ENCODE data around the gene WNT8A.

Gene WNT8A

DNA sequence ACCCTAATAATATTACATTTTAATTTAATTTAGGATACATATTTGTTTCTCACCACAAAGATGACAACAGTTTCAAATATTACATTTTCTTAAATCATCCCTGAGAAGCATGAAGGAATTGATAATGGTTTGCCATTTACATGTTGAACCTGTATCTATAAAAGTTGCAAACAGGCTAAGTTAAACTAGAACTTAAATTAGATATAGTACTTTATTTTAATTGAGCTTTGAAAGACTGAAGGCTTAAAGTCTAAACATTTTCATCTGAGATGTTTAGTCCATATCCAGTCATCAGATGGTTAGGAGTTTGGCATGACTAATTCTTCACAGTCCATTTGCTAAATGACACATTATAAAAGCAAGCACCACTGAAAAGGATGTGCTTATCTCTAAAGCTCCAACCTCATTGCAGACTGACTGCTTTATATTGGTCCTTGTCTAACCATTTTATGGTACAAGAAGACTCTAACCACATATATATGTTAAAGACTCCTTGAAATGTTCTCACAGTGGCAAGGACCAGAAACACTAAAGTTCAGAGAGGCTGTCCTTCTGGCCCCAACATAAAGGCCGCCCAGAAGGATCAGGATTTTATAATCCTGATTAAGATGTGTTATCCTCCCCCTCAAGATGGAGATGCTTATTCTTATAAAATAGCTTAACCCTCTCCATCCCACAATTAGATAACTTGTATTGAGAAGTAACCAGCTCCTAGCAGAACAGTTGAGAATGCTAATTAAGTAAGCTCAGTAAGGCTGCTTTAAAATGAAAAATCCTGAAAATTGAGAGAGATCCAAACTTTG, 25.8 kb downstream of the WNT8A start:
- ChIA-PET CTCF (interaction anchor here (0.6 to 3.4 kb wide), 6 partner anchors 24 to 74 kb away, joined by 3 to 19 read pairs (median 7); no protein-coding TSS in a partner anchor), POLR2A (interaction anchor here (0.5 kb wide), 1 partner anchor 39 kb away, joined by 3 read pairs; no protein-coding TSS in a partner anchor)
- H3K4me3 ChIP-seq (ENCODE audit: low read depth, low read length) = no peak overlapping the region
- DNase-seq (ENCODE audit: low read depth, low spot score) = no peak
- TF ChIP-seq, protein P1, sequence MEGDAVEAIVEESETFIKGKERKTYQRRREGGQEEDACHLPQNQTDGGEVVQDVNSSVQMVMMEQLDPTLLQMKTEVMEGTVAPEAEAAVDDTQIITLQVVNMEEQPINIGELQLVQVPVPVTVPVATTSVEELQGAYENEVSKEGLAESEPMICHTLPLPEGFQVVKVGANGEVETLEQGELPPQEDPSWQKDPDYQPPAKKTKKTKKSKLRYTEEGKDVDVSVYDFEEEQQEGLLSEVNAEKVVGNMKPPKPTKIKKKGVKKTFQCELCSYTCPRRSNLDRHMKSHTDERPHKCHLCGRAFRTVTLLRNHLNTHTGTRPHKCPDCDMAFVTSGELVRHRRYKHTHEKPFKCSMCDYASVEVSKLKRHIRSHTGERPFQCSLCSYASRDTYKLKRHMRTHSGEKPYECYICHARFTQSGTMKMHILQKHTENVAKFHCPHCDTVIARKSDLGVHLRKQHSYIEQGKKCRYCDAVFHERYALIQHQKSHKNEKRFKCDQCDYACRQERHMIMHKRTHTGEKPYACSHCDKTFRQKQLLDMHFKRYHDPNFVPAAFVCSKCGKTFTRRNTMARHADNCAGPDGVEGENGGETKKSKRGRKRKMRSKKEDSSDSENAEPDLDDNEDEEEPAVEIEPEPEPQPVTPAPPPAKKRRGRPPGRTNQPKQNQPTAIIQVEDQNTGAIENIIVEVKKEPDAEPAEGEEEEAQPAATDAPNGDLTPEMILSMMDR (IDR thresholded peaks at IDR 0.05; ENCODE audit: insufficient read depth, low read length, missing control alignments) = no peak

DNA sequence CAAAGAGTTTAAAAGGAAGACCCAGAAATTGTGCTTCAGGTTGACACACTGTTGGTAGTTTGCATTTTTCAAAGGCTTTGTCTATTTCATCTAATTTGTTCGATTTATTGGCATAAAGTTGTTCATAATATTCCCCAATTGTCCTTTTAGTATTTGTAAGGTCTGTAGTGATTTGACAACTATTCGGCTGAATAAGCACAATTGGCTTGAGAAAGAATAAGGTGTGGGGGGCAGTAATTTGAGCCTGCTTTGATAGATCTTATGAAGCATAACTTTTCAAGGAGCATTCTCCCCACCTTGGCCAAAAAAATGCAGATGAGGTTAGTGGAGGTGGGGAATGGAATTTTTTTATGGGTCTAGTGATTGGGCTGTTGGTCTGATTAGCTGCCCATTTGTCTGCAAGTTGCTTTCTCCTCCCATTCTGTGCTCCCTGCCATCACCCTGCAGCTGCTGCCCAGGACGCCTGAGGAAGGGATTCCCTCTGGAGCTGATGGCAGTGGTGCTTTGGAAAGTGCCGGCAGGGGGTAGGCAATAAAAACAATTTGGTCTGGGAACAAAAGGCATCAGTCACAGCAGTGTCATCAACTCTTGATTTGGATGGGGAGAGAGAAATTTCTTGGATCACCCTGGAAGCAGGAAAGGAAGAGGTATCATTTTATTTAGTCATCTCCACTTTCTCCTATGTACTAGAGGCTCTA, 26.6 kb downstream of the WNT8A start:
- DNase-seq (ENCODE audit: low read depth, low spot score) = no peak

DNA sequence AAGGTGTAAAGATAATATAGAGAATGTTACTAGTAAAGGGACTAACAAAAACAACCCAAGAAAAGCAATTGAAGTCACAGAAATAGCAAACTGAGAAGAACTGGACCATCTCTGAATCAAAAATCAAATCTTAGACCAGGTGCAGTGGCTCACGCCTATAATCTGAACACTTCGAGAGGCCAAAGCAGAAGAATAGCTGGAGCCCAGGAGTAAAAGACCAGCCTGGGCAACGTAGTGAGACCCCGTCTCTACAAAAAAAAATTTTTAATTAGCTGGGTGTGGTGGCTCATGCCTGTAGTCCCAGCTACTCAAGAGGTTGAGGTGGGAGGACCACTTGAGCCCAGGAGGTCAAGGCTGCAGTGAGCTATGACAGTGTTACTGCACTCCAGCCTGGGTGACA, 27.3 kb downstream of the WNT8A start:
- ChIA-PET POLR2A (no interaction called here), CTCF (interaction anchor here (1.0 to 3.4 kb wide), 5 partner anchors 23 to 75 kb away, joined by 3 to 19 read pairs (median 8); partner anchors contain the start of gene WNT8A)
- no peak overlapping the region for H3K4me3 ChIP-seq (ENCODE audit: low read depth, low read length)
- TF ChIP-seq, protein P1 (IDR thresholded peaks at IDR 0.05; ENCODE audit: insufficient read depth, low read length, missing control alignments) = no peak
- no peak for DNase-seq (ENCODE audit: low read depth, low spot score)

More for the DNA sequence above, 26.6 kb downstream of the WNT8A start:
- ChIA-PET CTCF (interaction anchor here (1.4 to 3.4 kb wide), 6 partner anchors 23 to 75 kb away, joined by 4 to 19 read pairs (median 8); no protein-coding TSS in a partner anchor), POLR2A (no interaction called here)
- TF ChIP-seq, protein P1 (IDR thresholded peaks at IDR 0.05; ENCODE audit: insufficient read depth, low read length, missing control alignments) = no peak
- H3K4me3 ChIP-seq (ENCODE audit: low read depth, low read length) = no peak overlapping the region

DNA sequence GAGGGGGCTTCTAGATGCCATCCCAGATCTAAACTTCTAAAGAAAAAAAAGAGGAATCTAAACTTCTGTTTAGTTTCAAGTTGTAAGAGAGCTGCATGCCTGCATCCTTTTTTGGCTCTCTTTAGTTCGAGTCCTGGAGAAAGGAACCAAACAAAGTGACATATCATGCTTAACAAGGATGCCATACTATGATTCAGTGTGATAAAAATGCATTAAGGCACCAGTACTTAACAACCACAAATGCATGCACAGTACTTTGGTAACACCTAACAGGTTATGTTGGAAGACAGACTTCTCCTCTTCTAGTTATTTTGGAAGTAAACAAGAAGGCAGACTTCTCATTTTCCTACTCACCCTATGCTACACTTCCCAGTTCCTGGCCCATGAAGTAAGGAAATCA, 28.1 kb downstream of the WNT8A start:
- TF ChIP-seq, protein P1 (IDR thresholded peaks at IDR 0.05; ENCODE audit: insufficient read depth, low read length, missing control alignments) = no peak
- H3K4me3 ChIP-seq (ENCODE audit: low read depth, low read length) = no peak overlapping the region
- DNase-seq (ENCODE audit: low read depth, low spot score) = no peak
- POLR2A ChIA-PET = no interaction called here
- CTCF ChIA-PET = interaction anchor here (1.0 to 3.4 kb wide), 6 partner anchors 11 to 76 kb away, joined by 3 to 19 read pairs (median 8); partner anchors contain the start of gene WNT8A

DNA sequence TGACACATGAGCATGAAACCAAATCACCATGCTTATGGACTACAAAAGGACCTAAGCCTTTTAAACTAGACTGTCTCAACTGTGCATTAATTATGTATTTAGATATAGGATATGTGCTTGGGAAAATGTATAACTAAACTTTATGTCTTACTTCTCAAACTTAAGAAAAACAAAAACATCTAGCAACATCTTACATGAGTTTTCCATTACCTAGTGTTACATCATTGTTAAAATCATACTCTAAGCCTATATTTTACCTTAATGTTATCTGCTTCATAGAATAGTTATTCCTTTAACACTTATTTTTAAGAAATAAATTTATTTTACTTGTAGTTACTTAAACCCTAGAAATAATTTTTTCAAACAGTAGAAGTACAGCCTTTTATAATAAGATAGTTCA, 31.4 kb downstream of the WNT8A start:
- no peak for DNase-seq (ENCODE audit: low read depth, low spot score)
- H3K4me3 ChIP-seq (ENCODE audit: low read depth, low read length) = no peak overlapping the region
- ChIA-PET POLR2A (no interaction called here), CTCF (interaction anchor here (1.0 to 1.7 kb wide), 2 partner anchors 19 to 38 kb away, joined by 3 to 6 read pairs; no protein-coding TSS in a partner anchor)
- TF ChIP-seq, protein P1 (IDR thresholded peaks at IDR 0.05; ENCODE audit: insufficient read depth, low read length, missing control alignments) = no peak

DNA sequence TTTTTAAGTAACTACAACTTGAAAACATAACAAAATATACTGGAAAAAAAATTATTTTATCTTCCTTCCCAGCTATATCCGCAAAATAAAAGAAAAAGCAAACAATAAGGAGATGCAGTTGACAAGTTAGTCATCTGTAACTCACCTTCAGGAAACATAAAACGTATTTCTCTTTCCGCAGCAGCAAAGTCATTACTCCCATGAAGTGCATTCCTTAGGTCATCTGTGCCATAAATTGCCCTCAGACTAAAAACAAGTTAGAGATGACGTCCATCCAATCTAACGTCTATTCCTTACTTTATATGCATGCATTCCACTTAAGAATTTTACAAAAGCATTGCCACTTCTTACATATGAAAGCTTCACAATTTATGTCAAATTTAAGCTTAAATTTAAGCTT, 44.5 kb downstream of the WNT8A start:
- ChIA-PET CTCF (interaction anchor here (0.7 to 8.0 kb wide), 6 partner anchors 17 to 499 kb away, joined by 3 to 229 read pairs (median 8); partner anchors contain the start of gene WNT8A), POLR2A (no interaction called here)
- TF ChIP-seq, protein P1 (IDR thresholded peaks at IDR 0.05; ENCODE audit: insufficient read depth, low read length, missing control alignments) = no peak
- H3K4me3 ChIP-seq (ENCODE audit: low read depth, low read length) = no peak overlapping the region
- DNase-seq (ENCODE audit: low read depth, low spot score) = no peak
